B cell (primary cell): Measurements from ENCODE around the gene CTIF. TPM values are rescaled to one million over a fixed set of nuclear protein-coding genes. Genes with fewer than 3 reads are reported as not detected.

Source experiments
- ATAC-seq: fragments of 200-7000 bp; cut with Tn5 transposase; one replicate; pipeline ENCODE4 v1.10.0; 2021; ENCODE audit warnings: low read depth, mild to moderate bottlenecking, moderate number of reproducible peaks, moderate library complexity
- CTCF ChIA-PET: fragments of 350-600 bp; sonication (Branson Sonifier 250); formaldehyde crosslinking; loops from one replicate; lab custom pipeline; 2021; ENCODE audit warnings: antibody characterized with exemption, inconsistent platforms; lab: Charles Lee
- POLR2A ChIA-PET: fragments of 350-600 bp; sonication (Branson Sonifier 250); formaldehyde crosslinking; loops from one replicate; lab custom pipeline; 2021; ENCODE audit warnings: antibody characterized with exemption; lab: Charles Lee
- DNase-seq: peaks from one replicate; pipeline ENCODE4 v3.0.0; 2013
- H2AFZ ChIP-seq: 2 replicates; pipeline ENCODE4 v1.6.1; 2012; ENCODE audit warnings: mild to moderate bottlenecking, low read depth, low read length; ENCODE audit not compliant: insufficient read depth, poor library complexity, severe bottlenecking
- H3K27ac ChIP-seq, 2 donors: 1 replicate in 1 of 2; 2 replicates in 1 of 2; pipeline ENCODE4 v1.5.1; 2012 to 2013; ENCODE audit warnings: low read length in 2 of 2, mild to moderate bottlenecking in 2 of 2, moderate library complexity in 1 of 2
- H3K27me3 ChIP-seq, 4 experiments: fragments of 200-600 bp in 1 of 4; sonication (generic) in 1 of 4; replicated peaks in 1 of 4; 1 replicate in 2 of 4; 2 replicates in 2 of 4; pipeline versions ENCODE4 v1.6.1 to v1.7.0; 2013 to 2016; ENCODE audit warnings: low read length in 3 of 4, mild to moderate bottlenecking in 2 of 4, mixed read lengths in 1 of 4, moderate library complexity in 1 of 4; ENCODE audit not compliant: insufficient read depth in 4 of 4, control insufficient read depth in 3 of 4; ENCODE audit errors: control extremely low read depth in 1 of 4
- H3K36me3 ChIP-seq, 2 experiments: replicated peaks in 1 of 2; 1 replicate in 1 of 2; 2 replicates in 1 of 2; pipeline versions ENCODE4 v1.6.1 to v1.7.1; 2013; ENCODE audit warnings: low read length in 1 of 2; ENCODE audit not compliant: insufficient read depth in 2 of 2, control insufficient read depth in 1 of 2; ENCODE audit errors: control extremely low read depth in 1 of 2, extremely low read depth in 1 of 2
- H3K4me1 ChIP-seq, 2 donors: fragments of 200-600 bp in 1 of 2; sonication (generic) in 1 of 2; 1 replicate in 1 of 2; 2 replicates in 1 of 2; pipeline versions ENCODE4 v1.5.1 to v1.6.1; 2013 to 2017; ENCODE audit warnings: low read length in 2 of 2; ENCODE audit not compliant: control insufficient read depth in 2 of 2, insufficient read depth in 2 of 2
- H3K4me2 ChIP-seq: replicated peaks from 2 replicates; pipeline ENCODE3; 2012; ENCODE audit warnings: mild to moderate bottlenecking, low read depth, low read length; ENCODE audit not compliant: poor library complexity, severe bottlenecking
- H3K4me3 ChIP-seq, 5 experiments: fragments of 200-600 bp in 1 of 5; sonication (generic) in 1 of 5; 1 replicate in 3 of 5; 2 replicates in 2 of 5; pipeline versions ENCODE4 v1.5.1 to v1.7.0; 2011 to 2016; ENCODE audit warnings: low read length in 4 of 5, mild to moderate bottlenecking in 4 of 5, low read depth in 2 of 5, control low read depth in 1 of 5, moderate library complexity in 1 of 5; ENCODE audit not compliant: insufficient read depth in 1 of 5; ENCODE audit errors: control extremely low read depth in 1 of 5, extremely low read depth in 1 of 5
- H3K79me2 ChIP-seq: fragments of 200-600 bp; sonication (generic); one replicate; pipeline ENCODE4 v1.6.0; 2016; ENCODE audit warnings: low read length; ENCODE audit not compliant: control insufficient read depth, insufficient read depth
- H3K9ac ChIP-seq: fragments of 200-600 bp; sonication (generic); 2 replicates; pipeline ENCODE4 v1.6.1; 2017; ENCODE audit warnings: mild to moderate bottlenecking, low read length, moderate library complexity
- H3K9me3 ChIP-seq, 3 donors: one replicate each; pipeline versions ENCODE4 v1.6.1 to v1.7.1; 2013; ENCODE audit warnings: low read length in 2 of 3; ENCODE audit not compliant: control insufficient read depth in 2 of 3, insufficient read depth in 1 of 3; ENCODE audit errors: control extremely low read depth in 1 of 3
- H4K20me1 ChIP-seq: 2 replicates; pipeline ENCODE4 v1.6.0; 2012; ENCODE audit warnings: mild to moderate bottlenecking, low read length; ENCODE audit not compliant: insufficient read depth, control insufficient read depth, poor library complexity, severe bottlenecking
- H3K27ac Mint-ChIP-seq: one replicate; pipeline ENCODE4 v1.8.0; 2021; ENCODE audit warnings: mixed read lengths
- H3K27me3 Mint-ChIP-seq: one replicate; pipeline ENCODE4 v1.8.0; 2021; ENCODE audit warnings: mixed read lengths
- H3K4me1 Mint-ChIP-seq: one replicate; pipeline ENCODE4 v1.8.0; 2021; ENCODE audit warnings: mixed read lengths
- H3K4me3 Mint-ChIP-seq: one replicate; pipeline ENCODE4 v1.8.0; 2021; ENCODE audit warnings: mixed read lengths
- H3K9me3 Mint-ChIP-seq: one replicate; pipeline ENCODE4 v1.8.0; 2022; ENCODE audit warnings: mixed read lengths; ENCODE audit not compliant: insufficient read depth
- CTCF ChIP-seq: fragments of 200-600 bp; IDR thresholded peaks from one replicate; pipeline ENCODE4 v1.8.0; 2022; ENCODE audit warnings: antibody characterized with exemption, mild to moderate bottlenecking
- EZH2 ChIP-seq: IDR thresholded peaks from 2 replicates; pipeline ENCODE4 v1.6.1; 2012; ENCODE audit warnings: borderline replicate concordance, low read depth, mild to moderate bottlenecking, moderate library complexity, low read length; ENCODE audit not compliant: insufficient read depth, poor library complexity, severe bottlenecking
- WGBS: methylation state at CpG from one replicate; pipeline ENCODE4 v1.1.5; 2013; ENCODE audit warnings: missing lambda C conversion rate; ENCODE audit not compliant: insufficient coverage; 5-methylcytosine and 5-hydroxymethylcytosine counted together
- intact Hi-C: fragments of 100-400 bp; cut with micrococcal nuclease; formaldehyde crosslinking; loops from one replicate; pipeline ENCODE4 v1.10.0; 2022
- polyA plus RNA-seq: library from polyadenylated mRNA; depleted of rRNA; stranded (reverse); fragments of >200 nt; gene quantifications from 2 replicates; pipeline ENCODE4 v1.2.3, GENCODE V29; 2012
- total RNA-seq, 2 donors: library from RNA; stranded (reverse); fragments of 120-200 nt in 1 of 2; gene quantifications; 1 replicate in 1 of 2; 2 replicates in 1 of 2; pipeline versions ENCODE4 v1.2.3 to v1.2.4, GENCODE V29; 2013 to 2022

Gene CTIF
- total and polyA plus RNA-seq, 2 donors (not counting 1 experiment from before 2014, with no cell fraction given), result 3.6 to 16.2 TPM

GRCh38 chr18:48500517-48500916 is 38.3 kb upstream of the CTIF start:
- peaks cover 28% of the 10 kb centered on the region for H3K27me3 Mint-ChIP-seq
- Histone ChIP-seq H3K9me3 (peaks cover 2% of the 10 kb centered on the region in 3 donors), H3K4me2 (no peak overlapping the region), H3K27me3 (peaks cover 0 to 6% (median 1%) of the 10 kb centered on the region in 4 experiments), H3K4me3 (no peak overlapping the region), H4K20me1 (no peaks in the 10 kb centered on the region), H3K4me1 (no peaks in the 10 kb centered on the region), H3K79me2 (no peaks in the 10 kb centered on the region), H3K36me3 (no peaks in the 10 kb centered on the region), H2AFZ (no peak overlapping the region), H3K9ac (no peak overlapping the region), H3K27ac (no peak overlapping the region)
- no peak overlapping the region for H3K27ac Mint-ChIP-seq
- TF ChIP-seq CTCF (no peak), EZH2 (no peak)
- ATAC-seq (no peak), DNase-seq (no peak)
- H3K9me3 Mint-ChIP-seq, result peaks cover 6% of the 10 kb centered on the region
- H3K4me1 Mint-ChIP-seq, result no peaks in the 10 kb centered on the region
- ChIA-PET CTCF (no interaction called here), POLR2A (no interaction called here)
- intact Hi-C loops, result no loop called here
- H3K4me3 Mint-ChIP-seq, result no peak overlapping the region

GRCh38 chr18:48502906-48503305 is 35.9 kb upstream of the CTIF start:
- Histone ChIP-seq H4K20me1 (no peaks in the 10 kb centered on the region), H3K27ac (no peak overlapping the region), H3K4me3 (no peak overlapping the region), H3K36me3 (no peaks in the 10 kb centered on the region), H3K9me3 (peaks cover 2 to 6% (median 5%) of the 10 kb centered on the region in 3 donors), H3K4me1 (no peaks in the 10 kb centered on the region), H3K4me2 (no peak overlapping the region), H3K9ac (no peak overlapping the region), H3K27me3 (peaks cover 0 to 7% (median 0%) of the 10 kb centered on the region in 4 experiments), H3K79me2 (no peaks in the 10 kb centered on the region), H2AFZ (no peak overlapping the region)
- Mint-ChIP-seq H3K4me3 (no peak overlapping the region), H3K4me1 (no peaks in the 10 kb centered on the region), H3K9me3 (peaks cover 13% of the 10 kb centered on the region), H3K27me3 (peaks cover 25% of the 10 kb centered on the region), H3K27ac (no peak overlapping the region)
- ATAC-seq (no peak), DNase-seq (no peak)
- WGBS, result 100% methylated on average over 2 of the region's 4 CpGs
- no peak for TF ChIP-seq EZH2
- no peak for TF ChIP-seq CTCF
- ChIA-PET POLR2A (no interaction called here), CTCF (no interaction called here)
- intact Hi-C loops, result no loop called here
